Activated CD8-positive, alpha-beta T cell treated with anti-CD3 and anti-CD28 coated beads for 36 hours (primary cell): ENCODE data around the gene CDC42EP2. TPM values are rescaled to one million over a fixed set of nuclear protein-coding genes. Genes with fewer than 3 reads are reported as not detected.
A peak's percentile ranks its signal among the peaks of the same experiment; 100 is the strongest.
"Not testable (repeated sequence)": the region's sequence is repeated elsewhere in the genome, so short reads cannot be mapped to it uniquely, and the experiment has no call there.

ENCODE experiments used
- ATAC-seq: fragments of 200-7000 bp; cut with Tn5 transposase; one replicate; pipeline ENCODE4 v1.10.0; 2021; ENCODE audit warnings: mild to moderate bottlenecking, moderate library complexity
- CTCF ChIA-PET: fragments of 350-600 bp; sonication (Branson Sonifier 250); formaldehyde crosslinking; loops from one replicate; lab custom pipeline; 2021; ENCODE audit warnings: antibody characterized with exemption; lab: Charles Lee
- POLR2A ChIA-PET: fragments of 350-600 bp; sonication (Branson Sonifier 250); formaldehyde crosslinking; loops from one replicate; lab custom pipeline; 2021; ENCODE audit warnings: antibody characterized with exemption; lab: Charles Lee
- DNase-seq: peaks from one replicate; pipeline ENCODE4 v3.0.0-alpha.2; 2020
- H3K27ac Mint-ChIP-seq: one replicate; pipeline ENCODE4 v1.8.0; 2021; ENCODE audit warnings: mild to moderate bottlenecking, mixed read lengths
- H3K27me3 Mint-ChIP-seq: one replicate; pipeline ENCODE4 v1.8.0; 2021; ENCODE audit warnings: mixed read lengths
- H3K36me3 Mint-ChIP-seq: one replicate; pipeline ENCODE4 v1.8.0; 2021; ENCODE audit warnings: low read depth, mixed read lengths
- H3K4me1 Mint-ChIP-seq: one replicate; pipeline ENCODE4 v1.8.0; 2021; ENCODE audit warnings: low read depth, mixed read lengths
- H3K4me3 Mint-ChIP-seq: one replicate; pipeline ENCODE4 v1.8.0; 2021; ENCODE audit warnings: mild to moderate bottlenecking, moderate library complexity, mixed read lengths
- H3K9me3 Mint-ChIP-seq: one replicate; pipeline ENCODE4 v1.8.0; 2021; ENCODE audit warnings: mixed read lengths
- CTCF ChIP-seq: fragments of 200-600 bp; IDR thresholded peaks from one replicate; pipeline ENCODE4 v1.8.0; 2022; ENCODE audit warnings: antibody characterized with exemption, mild to moderate bottlenecking
- intact Hi-C: fragments of 100-400 bp; cut with micrococcal nuclease; formaldehyde crosslinking; loops from one replicate; pipeline ENCODE4 v1.10.0; 2022
- total RNA-seq, 2 experiments: library from RNA; stranded (reverse); gene quantifications; one replicate each; pipeline ENCODE4 v1.2.3, GENCODE V29; 2021

CDC42EP2 gene
- total RNA-seq, 2 experiments from 2014 or later: 1.2 TPM; not detected in 1

GRCh38 chr11:65330544-65330943 is 15.9 kb downstream of the CDC42EP2 start:
- Mint-ChIP-seq H3K27ac (no peak overlapping the region), H3K9me3 (no peaks in the 10 kb centered on the region), H3K27me3 (no peaks in the 10 kb centered on the region), H3K4me3 (no peak overlapping the region), H3K4me1 (peaks cover 18% of the 10 kb centered on the region), H3K36me3 (peaks cover 4% of the 10 kb centered on the region)
- DNase-seq: no peak
- POLR2A ChIA-PET: interaction anchor here (0.6 to 1.7 kb wide), 4 partner anchors 18 to 169 kb away, joined by 3 to 5 read pairs (median 4); no protein-coding TSS in a partner anchor
- intact Hi-C loops: no loop called here
- TF ChIP-seq CTCF: no peak
- no peak for ATAC-seq
- CTCF ChIA-PET: interaction anchor here (0.5 to 11.7 kb wide), 40 partner anchors 8 to 332 kb away, joined by 3 to 265 read pairs (median 6); partner anchors contain the start of genes CAPN1, CDC42EP2, FRMD8 and POLA2

GRCh38 chr11:65332591-65332990 is 17.9 kb downstream of the CDC42EP2 start:
- intact Hi-C loops, H3K27me3 Mint-ChIP-seq, ATAC-seq, H3K4me3 Mint-ChIP-seq, H3K9me3 Mint-ChIP-seq, DNase-seq, H3K27ac Mint-ChIP-seq: not testable (repeated sequence)
- Mint-ChIP-seq H3K36me3 (peaks cover 11% of the 10 kb centered on the region), H3K4me1 (peaks cover 20% of the 10 kb centered on the region)
- ChIA-PET CTCF (interaction anchor here (0.7 to 11.7 kb wide), 9 partner anchors 18 to 222 kb away, joined by 3 to 265 read pairs (median 6); partner anchors contain the start of genes CDC42EP2, POLA2 and TM7SF2), POLR2A (interaction anchor here (0.6 to 4.0 kb wide), 6 partner anchors 12 to 172 kb away, joined by 3 to 17 read pairs (median 5); partner anchors contain the start of genes MALAT1 and POLA2)

- Mint-ChIP-seq H3K36me3 (peaks cover 18% of the 10 kb centered on the region), H3K4me3 (peak overlapping the region; percentile 88), H3K27me3 (no peaks in the 10 kb centered on the region), H3K4me1 (peaks cover 32% of the 10 kb centered on the region), H3K9me3 (no peaks in the 10 kb centered on the region), H3K27ac (peak overlapping the region; percentile 83)
- DNase-seq (no peak), ATAC-seq (no peak)
- ChIA-PET CTCF (interaction anchor here (0.6 to 11.7 kb wide), 5 partner anchors 13 to 109 kb away, joined by 3 to 265 read pairs (median 5); partner anchors contain the start of gene CDC42EP2), POLR2A (interaction anchor here (0.7 to 4.0 kb wide), 8 partner anchors 14 to 200 kb away, joined by 3 to 17 read pairs (median 3); partner anchors contain the start of genes NEAT1, POLA2 and SYVN1)
- intact Hi-C loops: no loop called here
- TF ChIP-seq CTCF: no peak
Measured at GRCh38 chr11:65334696-65335295, 20.1 kb downstream of the CDC42EP2 start.

GRCh38 chr11:65338676-65339075 is 24.0 kb downstream of the CDC42EP2 start:
- no peak overlapping the region for H3K4me3 Mint-ChIP-seq
- no peaks in the 10 kb centered on the region for H3K9me3 Mint-ChIP-seq
- DNase-seq: no peak
- peaks cover 36% of the 10 kb centered on the region for H3K36me3 Mint-ChIP-seq
- CTCF ChIA-PET: interaction anchor here (1.2 to 3.4 kb wide), 5 partner anchors 9 to 24 kb away, joined by 3 to 23 read pairs (median 4); partner anchors contain the start of genes CDC42EP2 and TIGD3
- no peaks in the 10 kb centered on the region for H3K27me3 Mint-ChIP-seq
- no peak for TF ChIP-seq CTCF
- intact Hi-C loops: no loop called here
- H3K27ac Mint-ChIP-seq: peak overlapping the region; percentile 41
- ATAC-seq: no peak
- H3K4me1 Mint-ChIP-seq: peaks cover 30% of the 10 kb centered on the region
- POLR2A ChIA-PET: interaction anchor here (0.7 to 2.1 kb wide), 3 partner anchors 15 to 120 kb away, joined by 3 to 6 read pairs (median 3); partner anchors contain the start of gene TIGD3

- intact Hi-C loops: no loop called here
- Mint-ChIP-seq H3K9me3 (no peaks in the 10 kb centered on the region), H3K27me3 (no peaks in the 10 kb centered on the region), H3K4me3 (no peak overlapping the region), H3K27ac (peak overlapping the region; percentile 39), H3K4me1 (peaks cover 23% of the 10 kb centered on the region), H3K36me3 (peaks cover 45% of the 10 kb centered on the region)
- TF ChIP-seq CTCF: no peak
- DNase-seq (no peak), ATAC-seq (no peak)
- POLR2A ChIA-PET: no interaction called here
- CTCF ChIA-PET: interaction anchor here (1.0 to 3.4 kb wide), 4 partner anchors 11 to 26 kb away, joined by 3 to 23 read pairs (median 8); partner anchors contain the start of gene CDC42EP2
Measured at GRCh38 chr11:65340226-65340625, 25.6 kb downstream of the CDC42EP2 start.
